LNCaP clone FGC (cell line): ENCODE measurements around the gene ABHD12B.

ENCODE experiments used
- DNase-seq: peaks from one replicate; pipeline ENCODE4 v3.0.0-alpha.2; 2011; ENCODE audit warnings: low read depth
- H3K4me3 ChIP-seq: 2 replicates; pipeline ENCODE4 v1.5.1; 2011; ENCODE audit warnings: mild to moderate bottlenecking, low read depth, low read length, control low read depth
- CTCF ChIP-seq: IDR thresholded peaks from 2 replicates; pipeline ENCODE4 v1.5.1; 2012; ENCODE audit warnings: mild to moderate bottlenecking; ENCODE audit not compliant: control insufficient read depth, insufficient read depth; ENCODE audit errors: extremely low read depth

Gene ABHD12B

GRCh38 chr14:50839048-50839447, 32.8 kb upstream of the ABHD12B start:
- no peak for DNase-seq
- no peak for TF ChIP-seq CTCF
- no peak overlapping the region for H3K4me3 ChIP-seq

GRCh38 chr14:50839691-50840090, 32.2 kb upstream of the ABHD12B start:
- no peak for TF ChIP-seq CTCF
- DNase-seq: no peak
- H3K4me3 ChIP-seq: no peak overlapping the region

- TF ChIP-seq CTCF: no peak
These were observed 27.5 kb upstream of the ABHD12B start for GRCh38 chr14:50844391-50844790.

GRCh38 chr14:50845166-50845565, 26.7 kb upstream of the ABHD12B start:
- no peak overlapping the region for H3K4me3 ChIP-seq
- no peak for TF ChIP-seq CTCF
- DNase-seq: no peak

More at GRCh38 chr14:50844391-50844790, 27.5 kb upstream of the ABHD12B start:
- no peak for DNase-seq
- no peak overlapping the region for H3K4me3 ChIP-seq

GRCh38 chr14:50846226-50846880, 25.5 kb upstream of the ABHD12B start:
- no peak for TF ChIP-seq CTCF
- no peak overlapping the region for H3K4me3 ChIP-seq
- DNase-seq: no peak

- no peak for DNase-seq
- no peak overlapping the region for H3K4me3 ChIP-seq
- TF ChIP-seq CTCF: no peak
These were observed 18.0 kb upstream of the ABHD12B start for GRCh38 chr14:50853891-50854290.

GRCh38 chr14:50854521-50854920, 17.3 kb upstream of the ABHD12B start:
- H3K4me3 ChIP-seq: no peak overlapping the region
- DNase-seq: no peak
- no peak for TF ChIP-seq CTCF
